GM06990 (cell line): Measurements from ENCODE around the gene NREP.

Source experiments
- DNase-seq: peaks from one replicate; pipeline ENCODE4 v3.0.0-alpha.2; 2011; ENCODE audit not compliant: insufficient read length; ENCODE audit errors: extremely low read depth
- H3K27me3 ChIP-seq: replicated peaks from 2 replicates; pipeline ENCODE4 v1.6.0; 2011; ENCODE audit warnings: low read length; ENCODE audit not compliant: control insufficient read depth, insufficient read depth
- H3K36me3 ChIP-seq: 2 replicates; pipeline ENCODE4 v1.5.1; 2011; ENCODE audit warnings: low read length; ENCODE audit not compliant: control insufficient read depth, insufficient read depth
- H3K4me3 ChIP-seq: replicated peaks from 2 replicates; pipeline ENCODE4 v1.5.1; 2011; ENCODE audit warnings: low read depth, mild to moderate bottlenecking, control low read depth, low read length
- TF ChIP-seq, protein P1 (sequence below): IDR thresholded peaks from 2 replicates; pipeline ENCODE4 v1.5.1; 2011; ENCODE audit warnings: low read length, control low read depth, mild to moderate bottlenecking, inconsistent platforms; ENCODE audit not compliant: insufficient read depth, poor library complexity, severe bottlenecking

Gene NREP

DNA sequence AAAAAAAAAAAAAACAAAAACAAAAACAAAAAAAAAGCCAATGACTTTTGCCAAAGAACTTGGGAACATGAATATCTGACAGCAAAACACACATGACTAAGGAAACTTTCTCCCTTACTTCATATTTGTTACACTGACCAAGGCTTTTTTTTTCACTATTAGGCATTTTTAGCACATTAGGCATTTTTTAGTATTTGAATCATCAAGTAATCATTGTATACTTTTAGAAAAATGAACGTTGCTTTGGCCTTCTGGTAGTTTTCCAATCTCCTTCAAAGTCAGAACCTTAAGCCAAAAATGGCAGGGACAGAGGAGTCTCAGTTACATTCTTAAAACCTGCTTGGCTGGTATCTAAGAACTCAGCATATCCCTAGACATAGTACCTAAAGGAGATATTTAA is 19.3 kb downstream of the NREP start:
- no peak overlapping the region for H3K4me3 ChIP-seq
- TF ChIP-seq, protein P1, sequence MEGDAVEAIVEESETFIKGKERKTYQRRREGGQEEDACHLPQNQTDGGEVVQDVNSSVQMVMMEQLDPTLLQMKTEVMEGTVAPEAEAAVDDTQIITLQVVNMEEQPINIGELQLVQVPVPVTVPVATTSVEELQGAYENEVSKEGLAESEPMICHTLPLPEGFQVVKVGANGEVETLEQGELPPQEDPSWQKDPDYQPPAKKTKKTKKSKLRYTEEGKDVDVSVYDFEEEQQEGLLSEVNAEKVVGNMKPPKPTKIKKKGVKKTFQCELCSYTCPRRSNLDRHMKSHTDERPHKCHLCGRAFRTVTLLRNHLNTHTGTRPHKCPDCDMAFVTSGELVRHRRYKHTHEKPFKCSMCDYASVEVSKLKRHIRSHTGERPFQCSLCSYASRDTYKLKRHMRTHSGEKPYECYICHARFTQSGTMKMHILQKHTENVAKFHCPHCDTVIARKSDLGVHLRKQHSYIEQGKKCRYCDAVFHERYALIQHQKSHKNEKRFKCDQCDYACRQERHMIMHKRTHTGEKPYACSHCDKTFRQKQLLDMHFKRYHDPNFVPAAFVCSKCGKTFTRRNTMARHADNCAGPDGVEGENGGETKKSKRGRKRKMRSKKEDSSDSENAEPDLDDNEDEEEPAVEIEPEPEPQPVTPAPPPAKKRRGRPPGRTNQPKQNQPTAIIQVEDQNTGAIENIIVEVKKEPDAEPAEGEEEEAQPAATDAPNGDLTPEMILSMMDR, result no peak
- no peaks in the 10 kb centered on the region for H3K27me3 ChIP-seq
- DNase-seq, result no peak
- no peaks in the 10 kb centered on the region for H3K36me3 ChIP-seq

DNA sequence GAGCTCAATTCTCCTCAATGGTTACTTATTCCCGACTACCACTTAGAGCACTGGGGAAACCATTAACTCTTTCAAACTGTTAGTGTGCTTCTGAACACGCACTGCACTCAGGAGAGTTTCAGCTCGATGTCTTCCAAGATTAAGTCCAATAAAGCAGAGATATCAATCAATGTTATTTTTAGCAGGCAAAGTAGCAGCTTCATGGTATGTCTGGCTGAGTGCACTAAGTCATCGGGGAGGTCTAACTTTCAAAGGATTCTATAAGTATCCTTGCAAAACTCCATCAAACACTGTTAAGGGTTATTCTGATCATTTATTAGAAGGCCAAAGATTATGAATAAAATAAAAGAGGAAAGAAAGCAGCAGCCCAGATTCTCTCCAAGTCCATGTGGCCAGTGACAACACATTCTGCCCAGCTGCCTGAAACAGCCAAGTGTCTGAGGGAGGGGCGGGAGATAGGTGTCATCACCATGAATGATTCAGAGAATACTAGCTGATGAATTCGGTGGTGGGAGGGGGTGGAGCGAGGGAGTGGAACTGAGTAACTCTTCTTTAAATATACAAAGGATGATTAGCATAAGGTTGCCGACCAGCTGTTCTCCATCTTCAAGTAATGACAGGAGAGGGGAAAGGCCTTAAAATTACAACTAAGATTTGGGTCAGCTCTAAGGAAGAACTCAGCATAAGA is 21.3 kb downstream of the NREP start:
- no peak for DNase-seq
- Histone ChIP-seq H3K27me3 (no peaks in the 10 kb centered on the region), H3K36me3 (no peaks in the 10 kb centered on the region), H3K4me3 (no peak overlapping the region)
- TF ChIP-seq, protein P1, result no peak

DNA sequence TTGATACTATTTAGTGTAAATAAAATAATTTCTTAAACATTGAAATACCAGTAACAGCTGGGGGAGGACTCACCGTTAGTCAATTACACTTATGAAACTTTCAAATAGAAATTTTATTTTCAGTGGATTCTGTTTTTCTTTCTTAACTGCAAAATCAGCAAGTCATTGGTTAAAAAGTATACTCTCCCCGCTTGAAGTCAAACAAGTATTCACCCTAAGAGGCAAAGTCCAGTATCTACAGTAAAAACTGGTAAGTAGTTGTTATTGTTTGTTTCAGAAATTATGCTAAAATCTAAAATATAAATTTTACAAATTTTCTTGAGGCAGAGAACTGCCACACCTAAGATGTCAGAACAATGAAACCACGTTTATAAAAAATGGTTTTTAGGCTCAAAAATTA is 22.4 kb downstream of the NREP start:
- Histone ChIP-seq H3K36me3 (no peaks in the 10 kb centered on the region), H3K4me3 (no peak overlapping the region), H3K27me3 (no peaks in the 10 kb centered on the region)
- no peak for DNase-seq
- TF ChIP-seq, protein P1, result no peak

DNA sequence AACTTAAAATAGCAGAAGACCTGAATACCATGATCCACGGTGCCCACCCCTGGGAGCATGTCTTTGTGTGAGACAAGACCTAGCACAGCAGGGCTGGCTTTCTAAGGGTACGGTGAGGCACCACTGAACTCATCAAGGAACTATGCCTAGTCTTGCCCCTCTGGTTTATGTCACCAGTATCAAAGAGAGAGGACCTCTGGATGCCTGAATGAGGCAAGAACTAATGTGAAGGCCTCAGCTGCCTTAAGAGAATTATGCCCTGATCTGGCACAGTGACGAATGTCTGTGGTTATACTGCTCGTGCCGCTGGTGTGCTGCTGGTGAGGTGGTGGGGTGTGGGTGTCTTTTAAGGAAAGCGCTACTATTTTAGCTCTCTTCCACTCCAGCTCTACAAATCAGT is 23.0 kb downstream of the NREP start:
- Histone ChIP-seq H3K27me3 (no peaks in the 10 kb centered on the region), H3K4me3 (no peak overlapping the region), H3K36me3 (no peaks in the 10 kb centered on the region)
- TF ChIP-seq, protein P1, result no peak
- no peak for DNase-seq

DNA sequence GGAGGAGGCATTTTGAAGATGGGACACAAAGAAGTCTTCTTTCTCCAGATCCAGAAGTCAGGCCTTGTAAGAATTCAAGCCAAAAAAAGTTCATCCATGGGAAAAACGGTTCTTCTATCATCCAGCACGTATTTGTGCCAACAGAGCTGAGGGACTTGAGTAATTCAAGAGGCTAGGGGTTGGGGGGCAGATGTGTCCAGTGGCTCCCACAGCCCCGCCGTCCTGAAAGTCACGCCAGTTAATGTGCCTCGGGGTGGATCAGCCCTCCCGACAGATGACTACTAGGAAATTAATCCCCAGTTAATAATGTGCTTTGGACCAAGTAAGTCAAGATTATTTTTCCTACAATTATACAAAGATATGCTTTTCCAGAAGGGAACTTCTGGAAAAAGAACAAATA is 23.4 kb downstream of the NREP start:
- DNase-seq, result no peak
- no peaks in the 10 kb centered on the region for H3K27me3 ChIP-seq
- no peaks in the 10 kb centered on the region for H3K36me3 ChIP-seq
- TF ChIP-seq, protein P1, result no peak
- H3K4me3 ChIP-seq, result no peak overlapping the region

DNA sequence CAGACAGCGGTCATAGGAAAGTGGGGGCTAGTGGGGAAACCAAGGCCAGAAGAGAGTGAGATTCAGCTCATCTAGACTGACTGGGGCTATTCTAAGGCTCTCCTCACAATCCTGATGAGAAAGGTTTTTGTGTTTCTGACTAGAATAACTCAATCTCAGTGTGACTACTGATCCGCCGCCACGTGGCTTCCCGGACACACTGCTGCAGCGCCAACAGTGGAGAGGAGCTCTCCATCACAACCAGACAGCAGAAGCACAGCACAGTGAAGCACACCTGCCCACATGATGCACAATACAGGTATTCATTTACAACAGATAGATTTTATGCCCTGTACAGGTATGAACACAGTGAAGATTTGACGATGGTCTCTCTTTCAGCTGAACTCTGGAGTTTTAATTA is 25.4 kb downstream of the NREP start:
- DNase-seq, result no peak
- no peak overlapping the region for H3K4me3 ChIP-seq
- TF ChIP-seq, protein P1, result no peak
- H3K36me3 ChIP-seq, result no peaks in the 10 kb centered on the region
- H3K27me3 ChIP-seq, result no peaks in the 10 kb centered on the region
